Type B pancreatic cell (in vitro differentiated cells): ENCODE measurements around the gene IL11. TPM values are rescaled to one million over a fixed set of nuclear protein-coding genes. Genes with fewer than 3 reads are reported as not detected.

Experiments used
- DNase-seq: peaks from one replicate; pipeline ENCODE4 v3.0.0; 2021; ENCODE audit warnings: mixed read lengths; ENCODE audit not compliant: unreplicated experiment; ENCODE audit errors: extremely low spot score
- H3K27ac Mint-ChIP-seq: 2 replicates; pipeline ENCODE4 v1.8.0; 2021; ENCODE audit warnings: mild to moderate bottlenecking, mixed read lengths
- H3K27me3 Mint-ChIP-seq: 2 replicates; pipeline ENCODE4 v1.8.0; 2021; ENCODE audit warnings: mixed read lengths
- H3K36me3 Mint-ChIP-seq: 2 replicates; pipeline ENCODE4 v1.8.0; 2021; ENCODE audit warnings: mixed read lengths
- H3K4me1 Mint-ChIP-seq: one replicate; pipeline ENCODE4 v1.8.0; 2021; ENCODE audit warnings: mixed read lengths; ENCODE audit not compliant: unreplicated experiment
- H3K4me3 Mint-ChIP-seq: 2 replicates; pipeline ENCODE4 v1.8.0; 2021; ENCODE audit warnings: mild to moderate bottlenecking, mixed read lengths
- H3K9me3 Mint-ChIP-seq: 2 replicates; pipeline ENCODE4 v1.8.0; 2021; ENCODE audit warnings: mixed read lengths
- CTCF ChIP-seq: fragments of 200-600 bp; sonication (generic); conservative IDR thresholded peaks from 2 replicates; pipeline ENCODE4 v1.5.0; 2021; ENCODE audit warnings: antibody characterized with exemption, mild to moderate bottlenecking
- total RNA-seq: library from RNA; stranded (reverse); gene quantifications from 2 replicates; pipeline ENCODE4 v1.2.1, GENCODE V29; 2021; ENCODE audit warnings: low replicate concordance

The IL11 gene
- total RNA-seq, 1 donor from 2014 or later = 0.46 TPM

- TF ChIP-seq CTCF = no peak
- H3K4me3 Mint-ChIP-seq = no peak overlapping the region
- no peaks in the 10 kb centered on the region for H3K36me3 Mint-ChIP-seq
- no peak overlapping the region for H3K27ac Mint-ChIP-seq
- H3K27me3 Mint-ChIP-seq = peaks cover 22% of the 10 kb centered on the region
- peaks cover 15% of the 10 kb centered on the region for H3K4me1 Mint-ChIP-seq
- H3K9me3 Mint-ChIP-seq = no peaks in the 10 kb centered on the region
- DNase-seq = no peak
Measured at GRCh38 chr19:55347442-55348009, 22.7 kb downstream of the IL11 start.

GRCh38 chr19:55346725-55347441 lies 23.4 kb downstream of the IL11 start:
- DNase-seq = no peak
- Mint-ChIP-seq H3K9me3 (no peaks in the 10 kb centered on the region), H3K4me1 (peaks cover 15% of the 10 kb centered on the region)

GRCh38 chr19:55345818-55346724 lies 24.2 kb downstream of the IL11 start:
- no peak for DNase-seq
- no peaks in the 10 kb centered on the region for H3K9me3 Mint-ChIP-seq
- H3K36me3 Mint-ChIP-seq = no peaks in the 10 kb centered on the region
- no peak overlapping the region for H3K4me3 Mint-ChIP-seq
- H3K4me1 Mint-ChIP-seq = peaks cover 15% of the 10 kb centered on the region
- peaks cover 8% of the 10 kb centered on the region for H3K27me3 Mint-ChIP-seq
- no peak overlapping the region for H3K27ac Mint-ChIP-seq
- no peak for TF ChIP-seq CTCF

More at GRCh38 chr19:55346725-55347441, 23.4 kb downstream of the IL11 start:
- no peak overlapping the region for H3K27ac Mint-ChIP-seq
- TF ChIP-seq CTCF = no peak
- peaks cover 16% of the 10 kb centered on the region for H3K27me3 Mint-ChIP-seq
- H3K36me3 Mint-ChIP-seq = no peaks in the 10 kb centered on the region
- no peak overlapping the region for H3K4me3 Mint-ChIP-seq

GRCh38 chr19:55345101-55345817 lies 25.0 kb downstream of the IL11 start:
- Mint-ChIP-seq H3K4me1 (peaks cover 15% of the 10 kb centered on the region), H3K9me3 (no peaks in the 10 kb centered on the region), H3K27me3 (no peaks in the 10 kb centered on the region), H3K27ac (peak overlapping the region; percentile 21), H3K4me3 (no peak overlapping the region), H3K36me3 (no peaks in the 10 kb centered on the region)
- TF ChIP-seq CTCF = no peak
- DNase-seq = no peak

- Mint-ChIP-seq H3K36me3 (peaks cover 4% of the 10 kb centered on the region), H3K9me3 (no peaks in the 10 kb centered on the region), H3K4me3 (no peak overlapping the region), H3K27ac (no peak overlapping the region), H3K4me1 (peaks cover 18% of the 10 kb centered on the region), H3K27me3 (no peaks in the 10 kb centered on the region)
- DNase-seq = no peak
- TF ChIP-seq CTCF = no peak
Measured at GRCh38 chr19:55344444-55344843, 25.8 kb downstream of the IL11 start.
